Nephron progenitor cell (in vitro differentiated cells): Measurements from ENCODE around the gene TPBG.

Experiments
- DNase-seq: peaks from one replicate; pipeline ENCODE4 v3.0.0; 2021
- H3K27ac Mint-ChIP-seq: 2 replicates; pipeline ENCODE4 v1.8.0; 2021; ENCODE audit warnings: mild to moderate bottlenecking, moderate library complexity, mixed read lengths
- H3K27me3 Mint-ChIP-seq: 2 replicates; pipeline ENCODE4 v1.8.0; 2021; ENCODE audit warnings: mild to moderate bottlenecking, low read depth, mixed read lengths; ENCODE audit not compliant: poor library complexity
- H3K36me3 Mint-ChIP-seq: 2 replicates; pipeline ENCODE4 v1.8.0; 2021; ENCODE audit warnings: low read depth, mixed read lengths
- H3K4me1 Mint-ChIP-seq: 2 replicates; pipeline ENCODE4 v1.8.0; 2021; ENCODE audit warnings: mixed read lengths
- H3K4me3 Mint-ChIP-seq: 2 replicates; pipeline ENCODE4 v1.8.0; 2021; ENCODE audit warnings: mild to moderate bottlenecking, moderate library complexity, mixed read lengths
- H3K9me3 Mint-ChIP-seq: 2 replicates; pipeline ENCODE4 v1.8.0; 2021; ENCODE audit warnings: mild to moderate bottlenecking, moderate library complexity, mixed read lengths
- TF ChIP-seq, protein P1 (sequence below): fragments of 200-600 bp; sonication (generic); IDR thresholded peaks from 2 replicates; pipeline ENCODE4 v1.5.0; 2021; ENCODE audit warnings: antibody characterized with exemption

The TPBG gene

DNA sequence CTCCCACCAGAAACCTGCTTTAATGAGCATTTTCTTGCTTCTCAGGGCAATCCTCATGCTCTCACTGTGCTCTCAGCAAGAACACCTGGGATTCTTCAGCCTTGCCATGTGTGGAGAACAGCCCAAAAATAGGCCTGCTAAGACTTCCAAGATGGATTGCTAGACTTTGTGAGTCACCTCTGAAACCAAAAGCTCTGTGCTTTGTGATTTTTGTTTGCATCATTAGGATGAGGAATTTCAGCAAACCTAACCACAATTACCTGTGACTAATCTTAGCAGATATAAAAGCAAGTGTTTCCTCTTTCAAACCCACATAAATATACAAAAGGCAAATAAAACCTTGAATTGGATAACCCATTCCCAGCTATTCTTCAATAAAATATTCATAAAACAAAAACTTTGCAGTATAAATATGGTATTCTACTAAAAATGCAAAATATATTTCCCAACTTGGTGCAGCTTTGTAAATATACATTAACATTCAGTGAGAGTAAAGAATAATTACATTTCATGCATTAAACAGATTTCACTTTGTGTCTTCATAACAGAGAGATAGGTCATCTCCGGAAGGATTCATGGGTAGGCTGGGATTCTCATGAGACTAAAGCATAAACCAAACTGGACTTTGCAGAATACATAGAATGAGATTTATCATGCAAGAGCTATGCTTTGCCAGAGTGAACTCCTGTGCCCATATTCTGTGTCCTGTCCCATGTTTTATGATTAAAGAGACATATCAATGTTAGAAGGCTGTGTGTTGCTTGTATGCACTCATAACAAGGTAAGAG, 33.5 kb downstream of the TPBG start:
- Mint-ChIP-seq H3K27me3 (no peaks in the 10 kb centered on the region), H3K9me3 (peaks cover 7% of the 10 kb centered on the region)
- DNase-seq: no peak

DNA sequence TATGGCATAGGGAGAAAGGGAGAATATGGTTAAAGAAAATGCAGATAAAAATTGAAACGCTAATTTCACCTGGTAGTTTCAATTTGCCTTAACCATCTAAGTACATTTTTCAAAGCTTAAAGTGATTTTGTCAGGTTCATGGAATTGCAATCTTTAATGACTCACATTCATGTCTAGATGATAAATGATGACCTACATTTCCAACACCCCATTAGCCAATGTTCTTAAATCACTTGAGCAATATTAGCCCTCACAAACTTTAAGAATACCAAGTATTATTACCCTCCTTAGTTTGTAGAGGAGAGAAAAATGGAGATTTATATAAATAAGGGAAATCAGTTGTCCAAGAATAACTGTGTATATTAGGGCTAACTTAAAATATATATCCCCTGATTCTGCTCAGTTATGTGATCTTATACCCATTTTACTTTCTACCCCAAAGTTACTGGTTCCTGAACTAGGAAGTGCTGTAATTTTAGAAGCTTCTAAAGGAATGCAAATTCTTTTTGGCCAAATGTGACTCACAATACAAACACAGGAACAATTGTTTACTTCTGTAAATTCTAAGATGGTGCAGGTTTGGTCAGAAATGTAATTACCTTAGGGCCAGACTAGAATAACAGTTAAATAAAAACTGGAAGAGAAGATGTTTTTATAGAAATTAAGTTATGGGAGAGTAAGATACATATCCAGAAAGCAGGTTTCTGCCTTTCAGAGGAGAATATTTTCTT, 34.5 kb downstream of the TPBG start:
- H3K9me3 Mint-ChIP-seq: peaks cover 6% of the 10 kb centered on the region
- H3K27me3 Mint-ChIP-seq: no peaks in the 10 kb centered on the region
- no peak overlapping the region for H3K4me3 Mint-ChIP-seq
- H3K4me1 Mint-ChIP-seq: peaks cover 20% of the 10 kb centered on the region
- H3K36me3 Mint-ChIP-seq: no peaks in the 10 kb centered on the region
- no peak for DNase-seq
- H3K27ac Mint-ChIP-seq: no peak overlapping the region
- TF ChIP-seq, protein P1, sequence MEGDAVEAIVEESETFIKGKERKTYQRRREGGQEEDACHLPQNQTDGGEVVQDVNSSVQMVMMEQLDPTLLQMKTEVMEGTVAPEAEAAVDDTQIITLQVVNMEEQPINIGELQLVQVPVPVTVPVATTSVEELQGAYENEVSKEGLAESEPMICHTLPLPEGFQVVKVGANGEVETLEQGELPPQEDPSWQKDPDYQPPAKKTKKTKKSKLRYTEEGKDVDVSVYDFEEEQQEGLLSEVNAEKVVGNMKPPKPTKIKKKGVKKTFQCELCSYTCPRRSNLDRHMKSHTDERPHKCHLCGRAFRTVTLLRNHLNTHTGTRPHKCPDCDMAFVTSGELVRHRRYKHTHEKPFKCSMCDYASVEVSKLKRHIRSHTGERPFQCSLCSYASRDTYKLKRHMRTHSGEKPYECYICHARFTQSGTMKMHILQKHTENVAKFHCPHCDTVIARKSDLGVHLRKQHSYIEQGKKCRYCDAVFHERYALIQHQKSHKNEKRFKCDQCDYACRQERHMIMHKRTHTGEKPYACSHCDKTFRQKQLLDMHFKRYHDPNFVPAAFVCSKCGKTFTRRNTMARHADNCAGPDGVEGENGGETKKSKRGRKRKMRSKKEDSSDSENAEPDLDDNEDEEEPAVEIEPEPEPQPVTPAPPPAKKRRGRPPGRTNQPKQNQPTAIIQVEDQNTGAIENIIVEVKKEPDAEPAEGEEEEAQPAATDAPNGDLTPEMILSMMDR: no peak

More for the DNA sequence above, 33.5 kb downstream of the TPBG start:
- H3K27ac Mint-ChIP-seq: no peak overlapping the region
- TF ChIP-seq, protein P1: no peak
- H3K36me3 Mint-ChIP-seq: no peaks in the 10 kb centered on the region
- peaks cover 20% of the 10 kb centered on the region for H3K4me1 Mint-ChIP-seq
- no peak overlapping the region for H3K4me3 Mint-ChIP-seq

DNA sequence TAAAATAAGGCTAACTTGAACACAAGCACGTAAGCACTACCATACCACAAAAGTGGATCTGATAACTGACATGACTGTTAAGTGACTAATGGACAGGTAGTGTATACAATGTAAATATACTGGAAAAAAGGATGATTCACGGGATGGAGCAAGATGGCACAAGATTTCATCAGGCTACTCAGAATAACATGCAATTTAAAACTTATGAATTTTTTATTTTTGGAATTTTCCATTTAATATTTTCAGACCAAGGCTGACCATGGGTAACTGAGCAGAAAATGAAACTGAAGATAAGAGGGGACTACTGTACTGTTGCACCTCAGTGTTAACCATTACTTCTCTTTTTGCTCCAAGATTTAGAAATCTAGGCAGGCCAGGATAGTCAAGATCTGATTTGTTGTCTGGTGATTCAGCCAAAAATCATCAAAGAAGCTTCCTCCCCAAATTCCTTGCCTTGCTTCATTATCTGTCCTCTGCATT, 45.4 kb downstream of the TPBG start:
- Mint-ChIP-seq H3K27me3 (no peaks in the 10 kb centered on the region), H3K4me1 (peaks cover 16% of the 10 kb centered on the region), H3K9me3 (no peaks in the 10 kb centered on the region), H3K4me3 (no peak overlapping the region), H3K36me3 (no peaks in the 10 kb centered on the region), H3K27ac (no peak overlapping the region)
- no peak for DNase-seq
- TF ChIP-seq, protein P1: no peak

DNA sequence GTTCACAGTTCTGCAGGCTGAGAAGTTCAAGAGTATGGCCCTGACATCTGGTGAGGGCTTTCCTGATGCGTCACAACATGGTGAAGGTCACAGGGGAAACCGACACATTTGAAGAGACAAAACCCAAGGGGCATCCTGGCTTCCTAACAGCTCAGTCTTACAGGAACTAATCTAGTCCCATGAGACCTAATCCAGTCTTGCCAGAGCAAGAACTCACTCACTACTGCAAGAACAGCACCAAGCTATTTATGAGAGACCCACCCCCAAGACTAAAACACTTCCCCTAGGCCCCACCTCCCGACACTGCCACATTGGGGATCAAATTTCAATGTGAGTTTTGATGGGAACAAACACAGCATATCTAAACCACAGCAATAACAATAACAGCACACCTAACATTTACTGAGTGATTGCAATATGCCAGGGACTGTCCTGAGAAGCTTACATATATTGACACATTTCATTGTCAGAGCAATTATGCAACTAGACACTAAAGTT, 46.6 kb downstream of the TPBG start:
- Mint-ChIP-seq H3K4me1 (peaks cover 10% of the 10 kb centered on the region), H3K4me3 (no peak overlapping the region), H3K27me3 (no peaks in the 10 kb centered on the region), H3K9me3 (no peaks in the 10 kb centered on the region), H3K27ac (no peak overlapping the region), H3K36me3 (no peaks in the 10 kb centered on the region)
- TF ChIP-seq, protein P1: no peak
- DNase-seq: no peak

DNA sequence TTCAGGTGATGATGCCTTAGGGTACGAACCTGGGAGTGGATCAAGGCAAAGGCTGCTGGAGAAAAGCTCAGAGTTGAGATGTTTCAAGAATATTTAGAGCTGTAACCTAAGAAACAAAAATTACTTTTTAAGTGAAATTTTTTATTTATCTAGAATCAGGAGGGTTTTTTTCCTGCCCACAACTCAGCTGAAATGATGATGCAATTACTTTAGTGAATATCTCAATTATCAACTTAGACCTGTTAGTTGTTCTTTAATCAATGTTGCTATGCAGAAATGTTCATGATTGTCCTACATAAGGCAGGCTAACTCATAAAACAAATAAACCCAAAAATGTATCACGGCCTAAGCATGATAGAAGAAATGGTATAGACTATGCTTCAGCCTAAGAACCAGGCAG, 50.3 kb downstream of the TPBG start:
- DNase-seq: no peak
- Mint-ChIP-seq H3K27ac (no peak overlapping the region), H3K9me3 (no peaks in the 10 kb centered on the region), H3K27me3 (no peaks in the 10 kb centered on the region), H3K4me1 (peaks cover 10% of the 10 kb centered on the region), H3K4me3 (no peak overlapping the region), H3K36me3 (no peaks in the 10 kb centered on the region)
- TF ChIP-seq, protein P1: no peak
